GM13976 (cell line): ENCODE measurements around the gene RNH1.

ENCODE experiments used
- DNase-seq: peaks from one replicate; pipeline ENCODE4 v3.0.0; 2012; ENCODE audit warnings: low spot score
- in situ Hi-C: fragments of 300-500 bp; cut with MboI; formaldehyde crosslinking; loops from one replicate; pipeline ENCODE4 v1.12.0; 2022; ENCODE audit warnings: low sequenced_read_pairs, mixed read lengths, inconsistent platforms; ENCODE audit not compliant: unreplicated experiment
- TF ChIP-seq, protein P1 (sequence below): IDR thresholded peaks from 2 replicates; pipeline ENCODE4 v1.5.1; 2012; ENCODE audit warnings: borderline replicate concordance, mild to moderate bottlenecking; ENCODE audit not compliant: insufficient read depth; ENCODE audit errors: extremely low read depth, missing control alignments, control extremely low read depth

RNH1 gene

DNA sequence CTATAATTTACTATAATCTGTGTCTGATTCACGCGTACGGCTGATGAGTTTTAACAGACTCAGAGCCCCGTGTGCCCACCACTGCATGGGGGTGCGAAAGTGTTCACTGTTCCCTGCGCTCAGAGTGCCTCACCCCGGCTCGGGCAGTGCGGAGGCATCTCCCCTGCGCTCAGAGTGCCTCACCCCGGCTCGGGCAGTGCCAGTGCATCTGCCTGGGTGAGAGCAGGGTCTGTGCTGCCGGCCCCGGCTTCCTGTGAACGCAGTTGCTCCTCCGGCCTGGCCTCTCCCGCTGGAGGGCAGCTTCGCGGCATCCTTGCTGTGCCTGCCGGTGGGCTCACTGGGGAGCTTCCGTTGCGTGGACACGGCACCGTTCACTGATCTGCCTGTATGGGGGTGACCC is 42.7 kb downstream of the RNH1 start:
- no peak for DNase-seq
- in situ Hi-C loops = no loop called here
- TF ChIP-seq, protein P1, sequence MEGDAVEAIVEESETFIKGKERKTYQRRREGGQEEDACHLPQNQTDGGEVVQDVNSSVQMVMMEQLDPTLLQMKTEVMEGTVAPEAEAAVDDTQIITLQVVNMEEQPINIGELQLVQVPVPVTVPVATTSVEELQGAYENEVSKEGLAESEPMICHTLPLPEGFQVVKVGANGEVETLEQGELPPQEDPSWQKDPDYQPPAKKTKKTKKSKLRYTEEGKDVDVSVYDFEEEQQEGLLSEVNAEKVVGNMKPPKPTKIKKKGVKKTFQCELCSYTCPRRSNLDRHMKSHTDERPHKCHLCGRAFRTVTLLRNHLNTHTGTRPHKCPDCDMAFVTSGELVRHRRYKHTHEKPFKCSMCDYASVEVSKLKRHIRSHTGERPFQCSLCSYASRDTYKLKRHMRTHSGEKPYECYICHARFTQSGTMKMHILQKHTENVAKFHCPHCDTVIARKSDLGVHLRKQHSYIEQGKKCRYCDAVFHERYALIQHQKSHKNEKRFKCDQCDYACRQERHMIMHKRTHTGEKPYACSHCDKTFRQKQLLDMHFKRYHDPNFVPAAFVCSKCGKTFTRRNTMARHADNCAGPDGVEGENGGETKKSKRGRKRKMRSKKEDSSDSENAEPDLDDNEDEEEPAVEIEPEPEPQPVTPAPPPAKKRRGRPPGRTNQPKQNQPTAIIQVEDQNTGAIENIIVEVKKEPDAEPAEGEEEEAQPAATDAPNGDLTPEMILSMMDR = no peak

DNA sequence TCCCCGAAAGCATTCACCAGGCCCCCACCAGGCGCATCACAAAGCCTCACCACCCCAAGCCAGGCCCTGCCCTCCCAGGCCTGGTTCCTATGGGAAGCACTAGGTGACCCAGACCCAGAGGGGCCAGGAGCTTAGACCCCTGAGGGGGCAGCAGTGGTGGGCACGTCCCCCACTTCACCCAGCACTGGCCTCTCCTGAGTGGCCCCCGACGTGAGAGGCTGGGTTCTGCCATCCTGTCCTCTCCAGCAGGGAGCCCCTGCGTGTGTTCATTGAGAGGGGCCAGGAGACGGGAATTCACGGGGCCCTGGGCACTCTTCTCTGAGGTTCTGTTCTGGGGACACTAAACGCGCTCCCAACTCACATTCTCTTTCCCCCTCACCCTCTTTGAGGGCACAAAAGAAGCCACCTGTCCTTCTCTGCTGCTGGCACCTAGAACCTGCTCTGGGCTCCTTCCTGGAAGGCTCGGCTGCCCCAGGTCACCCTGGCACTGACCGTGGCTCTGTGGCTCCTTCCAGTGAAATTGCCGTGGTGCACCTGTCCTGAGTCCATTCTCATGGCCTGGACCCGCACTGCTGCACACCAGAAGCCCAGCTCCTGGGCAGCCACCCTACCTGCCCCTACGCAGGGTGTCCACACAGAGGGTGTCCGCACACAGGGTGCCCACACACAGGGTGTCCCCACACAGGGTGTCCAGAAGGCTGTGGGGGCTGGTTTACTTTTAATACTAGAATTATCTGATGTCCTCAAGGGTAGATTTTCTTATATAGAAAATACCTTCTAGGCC is 44.7 kb downstream of the RNH1 start:
- DNase-seq = no peak
- TF ChIP-seq, protein P1 = no peak
- in situ Hi-C loops = no loop called here

DNA sequence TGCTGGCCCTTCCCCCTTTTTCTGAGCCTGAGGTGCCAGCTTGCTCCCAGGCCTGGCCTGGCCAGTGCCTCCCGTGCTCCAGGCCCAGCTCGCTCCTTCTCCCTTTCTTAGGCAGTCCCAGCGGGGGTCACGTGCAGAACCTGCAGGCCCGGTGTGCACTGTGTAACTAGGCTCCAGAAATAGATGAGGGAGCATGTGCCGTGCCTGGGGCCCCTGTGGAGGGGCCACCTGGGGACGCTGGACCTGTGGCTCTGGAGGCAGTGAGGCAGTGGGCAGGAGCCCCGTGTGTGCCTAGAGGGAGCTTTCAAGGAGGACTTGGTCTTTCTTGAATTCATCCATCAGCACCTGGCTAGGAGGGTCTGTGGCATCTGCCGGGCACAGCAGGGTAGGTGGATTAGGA is 45.4 kb downstream of the RNH1 start:
- TF ChIP-seq, protein P1 = no peak
- no peak for DNase-seq
- in situ Hi-C loops = no loop called here

DNA sequence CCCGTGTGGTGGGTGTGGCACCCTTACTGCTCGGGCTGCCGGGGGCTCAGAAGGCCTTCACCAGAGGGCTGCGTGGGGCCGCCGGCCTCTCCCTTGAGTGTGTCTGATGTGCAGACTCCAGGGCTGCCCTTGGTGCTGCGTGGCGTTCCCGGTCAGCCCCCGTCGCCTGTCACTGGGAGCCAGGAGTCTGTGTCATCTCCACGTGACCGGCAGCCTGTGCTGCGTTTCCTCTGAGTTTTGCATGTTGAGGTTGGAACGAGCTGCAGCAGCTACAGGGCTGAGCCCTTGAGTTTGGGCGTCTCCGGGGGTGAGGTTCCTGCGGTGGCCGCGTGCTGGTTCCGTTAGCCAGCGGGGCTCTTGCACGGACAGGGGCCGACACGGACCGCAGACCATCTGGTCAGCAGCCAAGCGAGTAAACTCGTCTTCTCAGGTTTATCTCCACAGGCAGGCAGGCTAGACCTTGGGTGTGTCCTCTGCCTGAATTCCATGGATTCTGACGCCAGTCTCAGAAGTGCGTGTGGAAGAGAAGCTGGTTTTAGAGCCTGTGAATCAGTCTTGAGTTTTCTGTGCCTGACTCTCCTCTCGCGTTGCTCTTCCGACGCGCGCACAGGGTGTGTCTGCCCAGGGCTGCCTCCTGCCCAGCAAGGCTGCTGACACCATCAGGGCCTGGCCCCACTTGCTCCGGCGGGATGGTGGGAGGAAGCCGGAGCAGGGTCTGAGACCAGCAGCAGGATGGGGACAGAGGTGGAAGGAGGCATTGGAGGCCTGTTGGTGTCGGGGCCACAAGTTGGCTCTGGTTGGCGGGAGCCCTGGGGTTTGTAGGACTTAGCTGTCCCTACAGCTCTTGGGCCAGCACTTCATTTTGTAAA is 46.5 kb downstream of the RNH1 start:
- in situ Hi-C loops = no loop called here

DNA sequence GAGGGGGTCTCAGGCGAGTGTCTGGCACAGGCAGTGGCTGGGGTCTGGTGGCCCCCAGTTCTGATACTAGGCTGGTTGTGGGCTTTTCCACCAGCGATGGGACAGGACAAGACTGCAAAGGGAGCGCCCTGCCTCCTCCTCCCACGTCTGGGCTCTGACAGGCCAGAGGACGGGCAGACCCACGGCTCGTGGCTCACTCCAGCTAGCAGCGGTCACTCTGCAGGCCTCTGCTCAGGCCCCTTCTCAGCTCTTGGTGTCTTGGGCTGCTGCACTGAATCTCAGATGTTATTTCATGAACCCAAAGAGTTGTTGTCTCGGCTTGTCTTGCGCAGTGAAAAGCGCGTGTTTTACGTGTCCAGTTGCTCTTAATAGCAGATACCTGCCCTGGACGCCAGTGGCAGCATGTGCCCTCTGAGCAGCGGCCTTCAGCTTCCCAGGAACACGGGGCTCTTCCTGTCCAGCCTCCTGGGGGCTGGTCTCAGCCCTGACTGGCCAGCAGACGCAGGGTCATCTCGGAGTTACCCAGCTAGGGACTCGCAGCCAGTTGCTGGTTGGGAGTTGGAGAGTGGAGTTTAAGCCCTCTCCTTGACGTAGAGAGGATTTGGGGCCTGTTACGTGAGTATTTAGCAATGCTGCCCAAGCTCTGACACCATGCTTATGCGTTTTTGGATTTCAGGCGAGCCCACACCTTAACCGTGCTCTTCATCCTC is 47.4 kb downstream of the RNH1 start:
- in situ Hi-C loops = no loop called here
- no peak for DNase-seq
- TF ChIP-seq, protein P1 = no peak

More for the DNA sequence above, 46.5 kb downstream of the RNH1 start:
- TF ChIP-seq, protein P1 = no peak
- DNase-seq = no peak

DNA sequence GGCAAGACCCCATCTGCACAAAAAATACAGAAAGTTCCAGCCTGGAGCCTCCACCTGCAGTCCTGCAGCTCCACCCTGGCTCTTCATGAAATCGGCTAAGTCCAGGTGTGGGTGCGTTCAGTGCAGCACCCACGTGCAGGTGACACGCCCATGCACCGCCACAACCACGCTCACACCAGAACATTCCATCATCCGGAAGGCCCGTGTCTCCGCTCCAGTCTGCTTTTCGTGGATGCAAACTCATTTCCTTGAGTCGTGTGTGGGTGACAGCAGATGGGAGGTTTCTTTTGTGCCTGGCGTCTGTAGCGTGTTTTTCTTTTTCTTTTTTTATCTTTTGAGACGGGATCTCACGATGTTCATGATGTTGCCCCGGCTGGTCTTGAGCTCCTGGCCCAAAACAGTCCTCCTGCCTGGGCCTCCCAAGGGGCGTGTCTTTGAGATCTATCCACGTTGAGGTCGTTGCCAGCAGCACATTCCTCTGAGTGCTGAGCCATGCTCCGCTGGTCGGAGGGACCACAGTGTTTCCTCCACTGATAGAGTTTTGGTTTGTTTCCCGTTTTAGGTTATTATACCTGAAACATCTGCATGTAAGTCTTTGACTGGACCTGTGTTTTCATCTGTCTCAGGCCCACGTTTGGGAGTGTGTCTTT is 49.8 kb downstream of the RNH1 start:
- in situ Hi-C loops = no loop called here

More for the DNA sequence above, 49.8 kb downstream of the RNH1 start:
- DNase-seq = no peak
- TF ChIP-seq, protein P1 = no peak
